ENCODE measurements around the gene S100A12. TPM values are rescaled to one million over a fixed set of nuclear protein-coding genes. Genes with fewer than 3 reads are reported as not detected.

The S100A12 gene
- total RNA-seq, 1 donor from 2014 or later = not detected

- no peak for DNase-seq
Observed at GRCh38 chr1:153365696-153366095, 9.7 kb downstream of the S100A12 start.

DNA sequence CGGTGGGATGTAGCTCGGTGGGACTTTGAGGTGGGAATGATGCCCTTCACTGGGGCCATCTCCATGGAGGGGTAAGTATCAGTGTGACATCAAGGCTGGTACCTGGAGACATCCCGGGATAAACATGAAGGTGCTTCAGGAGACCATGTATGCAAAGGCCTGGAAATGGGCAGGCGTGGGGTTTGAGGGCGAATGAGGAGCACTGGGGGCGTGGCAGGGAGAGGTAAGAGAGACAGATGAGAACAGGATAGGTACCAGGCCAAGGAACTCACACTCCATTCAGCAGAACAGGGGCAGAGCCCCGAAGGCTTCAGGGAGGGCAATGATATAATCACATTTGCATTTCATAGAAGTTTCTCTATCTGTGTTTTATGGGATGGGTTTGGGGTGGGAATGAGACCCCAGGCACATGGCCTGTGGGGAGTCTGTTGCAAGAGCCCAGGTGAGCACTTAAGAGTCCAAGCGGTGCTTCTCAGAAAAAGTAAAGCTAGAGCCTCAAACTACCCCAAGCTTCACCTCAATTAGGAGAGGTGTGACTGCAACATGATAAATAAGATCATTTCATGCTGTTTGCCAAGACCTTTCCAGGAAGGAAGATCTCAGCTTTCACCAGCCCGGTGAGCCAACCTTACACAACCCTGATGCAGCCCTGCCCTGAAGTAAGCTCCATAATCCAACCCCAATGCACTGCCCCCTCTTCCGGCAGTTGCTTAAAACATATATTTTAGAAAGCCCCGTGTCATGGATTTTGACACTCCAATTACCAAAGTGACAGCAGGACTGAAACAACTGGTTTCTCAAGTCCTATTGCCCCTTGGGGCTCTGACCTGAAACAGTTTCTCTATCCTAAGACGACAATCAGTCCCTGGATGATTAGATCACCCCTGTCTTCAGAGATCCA lies 10.4 kb downstream of the S100A12 start:
- no peak for DNase-seq

DNA sequence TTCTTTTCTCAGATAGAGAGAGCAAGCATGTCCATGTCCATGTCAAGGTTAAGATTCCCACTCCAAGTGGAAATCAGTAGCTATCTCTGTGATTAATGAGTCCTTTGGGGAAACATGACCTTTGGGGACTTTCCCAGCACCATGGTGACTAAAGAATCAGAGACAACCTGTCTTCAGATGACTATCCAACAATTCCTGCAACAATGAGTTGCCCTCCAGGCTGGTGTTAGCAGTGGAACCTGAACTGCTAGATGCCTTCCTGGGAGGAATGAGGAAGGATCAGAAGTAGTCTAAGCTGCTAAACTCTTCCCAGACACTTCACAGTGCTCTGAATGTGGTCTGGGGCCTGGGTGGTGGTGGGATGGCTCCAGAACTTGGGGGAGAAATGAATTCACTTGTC lies 11.3 kb downstream of the S100A12 start:
- no peak for DNase-seq

GRCh38 chr1:153363641-153364040 lies 11.8 kb downstream of the S100A12 start:
- no peak for DNase-seq

DNA sequence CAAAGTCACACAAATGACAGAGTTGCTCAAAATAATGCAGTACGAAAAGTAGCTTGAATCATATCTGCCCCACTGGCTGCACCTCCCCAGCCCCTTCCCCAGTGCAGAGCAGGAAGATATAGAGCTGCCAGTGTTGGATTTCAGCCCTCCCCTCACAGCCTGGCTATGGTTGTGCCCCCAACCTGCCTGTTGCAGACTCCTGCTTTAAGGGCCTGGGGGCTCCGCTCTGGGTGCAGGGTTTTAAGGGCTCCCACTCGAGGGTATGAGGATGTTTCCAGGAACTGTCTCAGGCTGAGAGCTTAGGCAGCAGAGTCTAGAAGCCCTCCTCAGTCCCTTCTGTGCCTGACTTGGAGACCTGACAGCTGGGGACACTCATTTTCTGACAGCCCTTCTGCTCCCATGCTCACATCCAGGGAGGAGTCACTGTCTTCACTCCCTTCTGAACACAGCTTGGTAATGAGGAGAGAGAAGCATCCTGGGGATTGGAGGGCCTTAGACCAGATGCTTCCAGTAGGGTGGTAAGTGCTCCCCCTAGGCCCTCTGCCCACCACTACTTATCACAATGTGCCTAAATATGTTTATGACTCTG lies 13.1 kb downstream of the S100A12 start:
- no peak for DNase-seq

DNA sequence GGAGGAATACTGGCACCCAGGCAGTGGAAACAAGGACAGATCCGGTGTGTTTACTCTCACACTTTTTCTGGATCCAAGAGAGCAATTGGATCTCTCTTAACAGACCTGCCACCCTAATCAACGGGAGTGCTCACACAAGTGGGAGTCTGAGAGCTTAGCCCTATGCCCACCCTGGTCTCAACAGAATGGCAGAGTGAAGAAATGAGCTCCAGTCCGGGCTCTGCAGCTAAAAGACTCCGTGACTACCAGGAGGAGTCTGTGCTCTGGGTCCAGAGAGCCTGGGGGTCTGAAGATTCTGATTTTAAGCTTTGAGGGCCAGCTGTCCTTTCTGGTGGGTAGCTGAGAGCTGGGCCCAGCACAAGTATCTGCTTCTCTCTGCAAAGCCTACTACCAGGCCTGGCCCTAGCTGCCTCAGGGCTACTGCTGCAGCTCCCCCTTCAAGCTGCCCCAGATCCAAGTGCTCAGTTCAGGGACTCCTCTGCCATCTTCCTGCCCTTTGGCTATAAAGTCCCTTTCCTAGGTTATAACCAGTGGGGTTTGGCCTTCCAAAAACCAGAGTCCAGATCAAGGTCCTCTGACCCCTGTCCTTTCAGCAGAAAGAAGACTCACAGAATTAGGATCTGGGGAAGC lies 13.8 kb downstream of the S100A12 start:
- DNase-seq = no peak

GRCh38 chr1:153360592-153361479 lies 14.6 kb downstream of the S100A12 start:
- DNase-seq = no peak

GRCh38 chr1:153360190-153360589 lies 15.2 kb downstream of the S100A12 start:
- DNase-seq = no peak

DNA sequence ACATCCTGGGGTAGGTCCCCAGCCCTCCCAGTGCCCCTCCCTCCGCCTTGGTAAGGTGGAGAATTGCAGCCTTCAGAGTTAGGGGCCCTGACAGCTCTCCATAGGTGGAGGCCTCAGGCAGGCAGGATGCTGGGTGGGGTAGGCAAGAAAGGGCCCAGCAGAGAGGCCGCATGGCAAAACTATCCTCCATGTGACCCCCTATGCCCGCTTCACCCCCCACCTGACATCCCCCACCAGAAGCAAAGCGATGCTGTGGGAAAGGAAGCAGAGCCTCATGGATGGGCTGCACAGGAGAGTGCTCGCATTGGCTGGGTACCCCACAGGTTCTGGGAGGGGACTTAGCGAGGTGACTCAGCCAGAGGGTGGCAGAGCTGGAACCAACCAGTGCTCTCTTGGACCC lies 16.2 kb downstream of the S100A12 start:
- DNase-seq = no peak

DNA sequence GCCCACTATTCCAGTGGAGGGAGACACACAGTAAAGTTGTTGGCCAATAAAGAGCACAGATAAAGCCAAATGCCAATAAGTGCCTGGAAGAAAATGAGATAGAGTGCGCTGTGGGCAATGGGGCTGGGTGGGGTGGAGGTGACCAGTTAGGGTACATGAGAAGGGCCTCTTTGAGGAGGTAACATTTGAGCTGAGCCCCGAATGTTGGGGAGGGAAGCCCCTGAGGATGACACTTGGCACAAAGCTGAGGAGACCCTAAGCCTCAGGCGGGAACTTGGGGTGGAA lies 16.8 kb downstream of the S100A12 start:
- DNase-seq = no peak

GRCh38 chr1:153357853-153358690 lies 17.3 kb downstream of the S100A12 start, which contains the start of gene S100A9:
TSS of gene S100A9 (plus strand) at chr1:153357854. CDS start at chr1:153358284, 430 bp downstream.
- DNase-seq = no peak

DNA sequence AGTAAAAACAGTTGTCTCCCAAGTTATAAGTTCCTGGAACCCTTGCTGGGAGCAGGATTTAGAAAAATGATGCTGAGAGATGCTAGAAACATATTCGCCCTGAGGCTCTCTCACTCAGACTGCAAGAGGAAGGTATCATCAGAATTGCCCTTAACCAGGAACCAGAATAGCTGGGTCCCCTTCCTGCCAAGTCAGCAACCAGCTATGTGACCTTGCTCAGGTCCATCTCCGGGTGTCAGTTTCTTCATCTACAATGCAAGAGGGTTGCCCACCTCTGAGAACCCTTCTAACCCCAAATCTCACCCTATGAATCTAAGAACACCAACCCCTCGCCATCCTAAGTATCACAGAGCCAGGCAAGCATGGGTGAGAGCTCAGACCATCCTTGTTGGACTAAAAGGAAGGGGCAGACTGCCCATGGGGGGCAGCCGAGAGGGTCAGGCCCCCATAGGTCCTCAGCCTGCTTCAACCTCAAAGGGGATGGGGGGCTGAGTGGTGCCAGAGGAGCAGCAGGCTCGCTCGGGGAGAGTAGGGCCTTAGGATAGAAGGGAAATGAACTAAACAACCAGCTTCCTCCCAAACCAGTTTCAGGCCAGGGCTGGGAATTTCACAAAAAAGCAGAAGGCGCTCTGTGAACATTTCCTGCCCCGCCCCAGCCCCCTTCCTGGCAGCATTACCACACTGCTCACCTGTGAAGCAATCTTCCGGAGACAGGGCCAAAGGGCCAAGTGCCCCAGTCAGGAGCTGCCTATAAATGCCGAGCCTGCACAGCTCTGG lies 18.2 kb downstream of the S100A12 start:
- DNase-seq = no peak

DNA sequence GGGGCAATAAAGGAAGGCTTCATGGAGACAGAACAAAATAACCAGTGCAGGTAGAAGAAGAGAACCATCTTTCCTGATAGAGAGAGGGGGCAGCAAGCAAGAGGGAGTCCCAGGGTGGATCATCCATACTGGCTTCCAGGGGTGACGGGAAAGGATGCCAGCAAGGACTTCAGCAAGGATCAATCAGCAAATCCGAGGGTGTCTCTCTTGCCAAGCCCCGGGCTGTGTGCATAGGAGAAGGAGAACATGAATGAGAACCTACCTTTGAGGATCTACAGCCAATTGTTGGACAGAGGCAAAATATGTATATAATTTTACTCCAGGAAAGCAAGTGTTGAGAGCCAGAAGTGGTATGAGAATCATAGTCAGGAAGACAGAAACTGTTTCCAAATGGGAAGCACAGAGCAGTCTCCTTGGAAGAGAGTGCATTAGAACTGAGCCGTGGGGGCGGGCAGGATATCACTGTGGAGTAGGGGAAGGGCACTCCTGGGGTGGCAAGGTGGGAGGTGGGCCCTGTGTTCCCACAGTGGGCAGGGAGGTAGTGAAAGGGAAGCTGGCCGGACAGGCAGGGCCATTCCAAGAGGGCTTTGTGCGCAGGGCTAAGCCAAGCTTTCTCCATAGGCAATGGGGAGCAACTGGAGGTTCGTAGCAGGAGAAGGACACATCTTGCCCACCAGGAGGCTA lies 18.9 kb downstream of the S100A12 start:
- no peak for DNase-seq

GRCh38 chr1:153355445-153356071 lies 19.9 kb downstream of the S100A12 start:
- peak; percentile 64 for DNase-seq

DNA sequence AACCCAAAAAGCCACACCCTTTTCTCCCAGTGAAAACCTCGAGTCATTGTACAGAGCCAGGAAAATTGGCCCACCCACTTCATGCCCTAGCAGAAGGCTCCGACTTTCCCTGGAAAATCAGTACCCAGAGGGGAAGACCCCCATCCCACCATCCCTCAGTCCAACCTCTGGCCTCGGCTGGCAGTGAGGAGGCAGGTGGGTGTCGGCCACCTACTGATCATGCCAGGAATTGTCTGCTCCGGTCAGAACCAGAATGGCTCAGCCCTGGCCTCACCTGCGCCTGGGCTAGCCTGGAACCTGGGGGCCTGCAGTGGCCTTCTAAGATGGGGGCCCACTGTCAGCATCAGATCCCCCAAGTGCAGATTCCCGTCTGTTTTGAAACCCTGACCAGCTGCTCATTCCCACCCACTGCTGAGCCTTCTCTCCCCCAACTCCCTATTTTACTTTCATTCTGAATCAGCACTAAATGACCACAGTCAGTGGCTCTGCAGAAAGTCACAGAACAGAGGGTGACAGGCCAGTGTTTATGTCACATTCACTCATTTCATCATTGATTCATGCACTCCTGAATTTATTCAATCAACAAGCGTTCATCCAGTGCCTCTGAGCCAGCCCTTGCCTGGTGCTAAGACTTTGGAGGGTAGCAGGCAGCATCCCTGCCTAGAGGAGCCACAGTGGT lies 20.8 kb downstream of the S100A12 start:
- no peak for DNase-seq

DNA sequence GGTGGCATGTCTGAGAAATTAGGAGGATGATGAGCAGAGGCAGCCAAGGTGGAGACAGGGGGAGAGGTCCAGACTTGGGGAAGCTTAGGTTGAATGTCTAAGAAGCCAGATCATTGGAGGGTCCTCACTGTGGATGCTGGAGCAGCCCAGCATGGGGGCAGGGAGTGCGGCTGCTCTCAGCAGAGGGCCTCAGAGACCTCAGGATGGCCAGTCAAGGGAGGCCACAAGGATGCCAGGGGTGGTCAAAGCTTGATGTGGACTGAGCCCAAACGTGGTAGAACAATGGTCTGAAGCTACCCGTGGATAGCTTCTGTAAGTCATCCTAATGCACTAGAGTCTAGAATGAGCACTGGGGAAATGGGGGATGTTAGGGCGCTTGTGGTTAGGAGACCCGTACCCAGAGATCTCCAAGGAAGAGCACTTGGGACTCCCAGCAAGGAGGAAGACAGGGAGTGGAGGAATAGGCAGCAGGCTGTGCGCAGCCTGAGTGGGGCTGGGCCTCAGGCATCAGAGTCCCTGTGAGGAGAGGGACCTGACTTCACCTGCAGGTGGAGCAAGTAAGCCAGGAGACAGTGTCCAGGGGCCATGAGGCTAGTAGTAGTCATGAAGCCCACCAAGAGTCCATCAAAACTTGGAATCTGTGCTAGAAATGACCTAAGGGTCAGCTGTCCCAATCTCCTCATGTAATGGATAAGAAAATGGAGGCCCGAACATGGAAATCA lies 22.0 kb downstream of the S100A12 start:
- peak; percentile 18 for DNase-seq

- DNase-seq = peak; percentile 75
Observed at GRCh38 chr1:153352523-153352922, 22.9 kb downstream of the S100A12 start.

DNA sequence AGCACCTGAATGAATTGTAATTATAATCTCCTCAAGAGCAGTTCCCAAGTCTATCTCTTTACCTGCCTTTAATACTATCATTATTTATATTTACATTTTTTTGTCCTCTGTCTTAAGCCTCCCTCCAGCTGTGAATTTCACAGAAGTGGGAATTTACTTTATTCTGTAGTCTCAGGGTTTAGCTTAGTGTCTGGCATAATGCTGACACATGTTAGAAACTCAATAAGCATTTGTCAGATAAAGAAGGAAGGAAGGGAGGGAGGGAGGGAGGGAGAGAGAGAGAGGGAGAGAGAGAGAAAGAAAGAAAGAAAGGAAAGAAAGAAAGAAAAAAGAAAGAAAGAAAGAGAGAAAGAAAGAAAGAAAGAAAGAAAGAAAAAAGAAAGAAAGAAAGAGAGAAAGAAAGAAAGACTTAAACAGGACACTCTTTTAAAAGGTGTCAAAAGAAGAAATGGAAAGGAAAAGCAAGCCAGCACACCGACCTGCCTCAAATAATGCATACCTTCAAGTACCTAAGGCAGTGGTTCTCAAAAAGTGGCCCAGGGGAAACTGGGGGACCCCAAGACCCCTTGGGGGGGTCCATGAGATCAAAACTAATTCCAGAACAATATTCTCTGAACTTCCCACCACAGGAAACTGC lies 25.0 kb downstream of the S100A12 start:
- DNase-seq = no peak

Measured in dermis blood vessel endothelial cell (primary cell).